CD4-positive, alpha-beta memory T cell (primary cell): Measurements from ENCODE around the gene MMP11. TPM values are rescaled to one million over a fixed set of nuclear protein-coding genes. Genes with fewer than 3 reads are reported as not detected.

Experiments
- CTCF ChIA-PET: fragments of 350-600 bp; sonication (Branson Sonifier 250); formaldehyde crosslinking; loops from one replicate; lab custom pipeline; 2021; ENCODE audit warnings: inconsistent platforms; ENCODE audit not compliant: partially characterized antibody; lab: Charles Lee
- POLR2A ChIA-PET: fragments of 350-600 bp; sonication (Branson Sonifier 250); formaldehyde crosslinking; loops from one replicate; lab custom pipeline; 2021; ENCODE audit not compliant: partially characterized antibody; lab: Charles Lee
- DNase-seq, 5 donors: peaks; one replicate each; pipeline versions ENCODE4 v3.0.0 to v3.0.0-alpha.2; 2020 to 2022; ENCODE audit warnings: mixed read lengths in 1 of 5
- H3K27ac ChIP-seq: one replicate; pipeline ENCODE4 v1.7.0; 2013; ENCODE audit warnings: low read depth, low read length
- H3K27me3 ChIP-seq: 2 replicates; pipeline ENCODE4 v1.7.0; 2013; ENCODE audit warnings: mild to moderate bottlenecking, low read length, moderate library complexity; ENCODE audit not compliant: insufficient read depth
- H3K36me3 ChIP-seq: 2 replicates; pipeline ENCODE4 v1.7.0; 2013; ENCODE audit warnings: mild to moderate bottlenecking, low read length, moderate library complexity; ENCODE audit not compliant: insufficient read depth
- H3K4me1 ChIP-seq: 2 replicates; pipeline ENCODE4 v1.7.0; 2013; ENCODE audit warnings: mild to moderate bottlenecking, low read length, moderate library complexity; ENCODE audit not compliant: insufficient read depth
- H3K4me3 ChIP-seq, 2 donors: one replicate each; pipeline ENCODE4 v1.7.0; 2013; ENCODE audit warnings: low read length in 2 of 2, mild to moderate bottlenecking in 1 of 2
- H3K9me3 ChIP-seq, 2 donors: one replicate each; pipeline ENCODE4 v1.7.0; 2013; ENCODE audit warnings: low read length in 2 of 2, control low read depth in 1 of 2; ENCODE audit not compliant: control insufficient read depth in 1 of 2
- H3K27ac Mint-ChIP-seq, 7 donors: one replicate each; pipeline ENCODE4 v1.8.0; 2020 to 2021; ENCODE audit warnings: mixed read lengths in 7 of 7, mild to moderate bottlenecking in 6 of 7, inconsistent platforms in 3 of 7, moderate library complexity in 3 of 7
- H3K27me3 Mint-ChIP-seq, 2 donors: one replicate each; pipeline ENCODE4 v1.8.0; 2020 to 2021; ENCODE audit warnings: mixed read lengths in 2 of 2
- H3K36me3 Mint-ChIP-seq, 2 donors: one replicate each; pipeline ENCODE4 v1.8.0; 2020 to 2021; ENCODE audit warnings: mixed read lengths in 2 of 2, inconsistent platforms in 1 of 2, mild to moderate bottlenecking in 1 of 2
- H3K4me1 Mint-ChIP-seq, 4 donors: one replicate each; pipeline ENCODE4 v1.8.0; 2020 to 2021; ENCODE audit warnings: mixed read lengths in 4 of 4, mild to moderate bottlenecking in 1 of 4
- H3K4me3 Mint-ChIP-seq, 8 donors: one replicate each; pipeline ENCODE4 v1.8.0; 2020 to 2021; ENCODE audit warnings: mixed read lengths in 8 of 8, mild to moderate bottlenecking in 7 of 8, moderate library complexity in 6 of 8, inconsistent platforms in 3 of 8
- H3K9me3 Mint-ChIP-seq, 8 donors: one replicate each; pipeline ENCODE4 v1.8.0; 2020 to 2021; ENCODE audit warnings: mixed read lengths in 8 of 8, mild to moderate bottlenecking in 5 of 8, inconsistent platforms in 3 of 8, moderate library complexity in 1 of 8
- intact Hi-C: fragments of 100-400 bp; cut with micrococcal nuclease; formaldehyde crosslinking; loops from one replicate; pipeline ENCODE4 v1.15.1; 2023
- polyA plus RNA-seq, 2 donors: library from polyadenylated mRNA; unstranded; fragments of 300-500 nt; fragmentation: Illumina TruSeq; gene quantifications; one replicate each; pipeline ENCODE4 v1.2.3, GENCODE V29; 2021
- total RNA-seq, 2 experiments: library from RNA; stranded (reverse); gene quantifications; one replicate each; pipeline ENCODE4 v1.2.3, GENCODE V29; 2021

Gene MMP11
- total and polyA plus RNA-seq, 4 experiments from 2014 or later, result 0.79 to 1.6 (median 1.1) TPM

DNA sequence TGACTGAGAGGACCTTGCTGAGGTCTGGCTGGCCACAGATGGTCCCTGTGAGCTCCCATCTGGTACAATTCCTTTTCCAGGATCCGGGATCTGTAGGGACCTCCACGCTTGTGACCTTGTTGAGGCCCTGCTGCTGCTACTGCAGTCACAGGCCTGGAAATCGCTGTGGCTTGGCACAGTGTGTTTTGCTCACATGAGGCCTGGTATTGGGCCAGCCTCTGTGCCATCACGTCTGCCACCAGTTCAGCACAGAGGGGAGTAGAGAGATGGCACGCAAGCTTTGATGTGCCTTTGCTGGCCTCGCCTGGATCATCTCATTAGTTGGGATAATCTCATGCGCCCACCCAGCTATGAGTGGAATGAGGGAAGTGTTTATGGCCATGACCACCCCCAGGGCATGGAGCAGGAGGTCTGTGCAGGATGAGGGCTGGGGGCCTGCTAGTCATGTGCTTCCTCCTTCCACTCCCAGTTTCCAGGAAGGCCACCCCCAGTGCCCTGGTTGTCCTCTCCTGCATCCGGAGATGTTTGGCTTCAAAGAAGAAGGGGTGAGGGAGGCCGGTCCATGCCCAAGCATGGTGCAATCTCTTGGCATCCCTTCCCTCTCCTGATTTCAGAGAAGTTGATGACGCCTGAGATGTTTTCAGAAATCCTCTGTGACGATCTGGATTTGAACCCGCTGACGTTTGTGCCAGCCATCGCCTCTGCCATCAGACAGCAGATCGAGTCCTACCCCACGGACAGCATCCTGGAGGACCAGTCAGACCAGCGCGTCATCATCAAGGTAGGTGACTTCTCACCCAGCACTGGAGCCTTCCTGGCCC, 43.7 kb downstream of the MMP11 start:
- POLR2A ChIA-PET, result no interaction called here
- Histone ChIP-seq H3K4me3 (no peak overlapping the region), H3K36me3 (peaks cover 29% of the 10 kb centered on the region), H3K27ac (no peak overlapping the region), H3K27me3 (no peaks in the 10 kb centered on the region), H3K4me1 (no peaks in the 10 kb centered on the region), H3K9me3 (no peaks in the 10 kb centered on the region)
- intact Hi-C loops, result no loop called here
- Mint-ChIP-seq H3K4me3 (no peak overlapping the region), H3K4me1 (peaks cover 0 to 3% (median 0%) of the 10 kb centered on the region in 4 donors), H3K9me3 (no peaks in the 10 kb centered on the region), H3K27ac (no peak overlapping the region), H3K27me3 (no peaks in the 10 kb centered on the region), H3K36me3 (peaks cover 41 to 63% of the 10 kb centered on the region in 2 donors)
- DNase-seq, result no peak
- CTCF ChIA-PET, result no interaction called here

GRCh38 chr22:23817146-23817545, 44.5 kb downstream of the MMP11 start:
- Histone ChIP-seq H3K27me3 (no peaks in the 10 kb centered on the region), H3K4me3 (no peak overlapping the region), H3K27ac (no peak overlapping the region), H3K9me3 (no peaks in the 10 kb centered on the region), H3K36me3 (peaks cover 35% of the 10 kb centered on the region), H3K4me1 (no peaks in the 10 kb centered on the region)
- Mint-ChIP-seq H3K4me3 (no peak overlapping the region), H3K4me1 (peaks cover 0 to 2% (median 0%) of the 10 kb centered on the region in 4 donors), H3K9me3 (no peaks in the 10 kb centered on the region), H3K36me3 (peaks cover 37 to 65% of the 10 kb centered on the region in 2 donors), H3K27me3 (no peaks in the 10 kb centered on the region), H3K27ac (peak overlapping the region in 1 of 7 donors; percentile 48)
- ChIA-PET CTCF (no interaction called here), POLR2A (no interaction called here)
- intact Hi-C loops, result no loop called here
- no peak for DNase-seq

DNA sequence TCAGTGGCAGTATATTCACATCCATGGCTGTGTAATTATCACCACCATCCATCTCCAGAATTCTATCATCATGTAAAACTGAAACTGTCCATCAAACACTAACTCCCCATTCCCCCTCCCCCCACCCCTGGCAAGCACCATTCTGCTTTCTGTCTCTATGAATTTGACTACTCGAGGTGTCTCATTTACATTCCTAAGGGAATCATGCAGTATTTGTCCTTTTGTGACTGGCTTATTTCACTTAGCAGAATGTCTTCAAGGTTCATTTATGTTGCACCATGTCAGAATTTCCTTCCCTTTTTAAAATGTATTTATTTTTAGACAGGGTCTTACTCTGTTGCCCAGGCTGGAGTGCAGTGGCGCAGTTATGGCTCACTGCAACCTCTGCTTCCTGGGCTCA, 45.9 kb downstream of the MMP11 start:
- POLR2A ChIA-PET, result no interaction called here
- Histone ChIP-seq H3K4me3 (no peak overlapping the region), H3K9me3 (no peaks in the 10 kb centered on the region), H3K27me3 (no peaks in the 10 kb centered on the region), H3K4me1 (no peaks in the 10 kb centered on the region), H3K27ac (no peak overlapping the region), H3K36me3 (peaks cover 47% of the 10 kb centered on the region)
- H3K4me3 Mint-ChIP-seq, result no peak overlapping the region
- no peaks in the 10 kb centered on the region for H3K27me3 Mint-ChIP-seq
- intact Hi-C loops, result no loop called here
- no peak overlapping the region for H3K27ac Mint-ChIP-seq
- no peaks in the 10 kb centered on the region for H3K9me3 Mint-ChIP-seq
- H3K4me1 Mint-ChIP-seq, result peaks cover 0 to 2% (median 0%) of the 10 kb centered on the region in 4 donors
- CTCF ChIA-PET, result no interaction called here
- H3K36me3 Mint-ChIP-seq, result peaks cover 44 to 68% of the 10 kb centered on the region in 2 donors
- DNase-seq, result no peak

DNA sequence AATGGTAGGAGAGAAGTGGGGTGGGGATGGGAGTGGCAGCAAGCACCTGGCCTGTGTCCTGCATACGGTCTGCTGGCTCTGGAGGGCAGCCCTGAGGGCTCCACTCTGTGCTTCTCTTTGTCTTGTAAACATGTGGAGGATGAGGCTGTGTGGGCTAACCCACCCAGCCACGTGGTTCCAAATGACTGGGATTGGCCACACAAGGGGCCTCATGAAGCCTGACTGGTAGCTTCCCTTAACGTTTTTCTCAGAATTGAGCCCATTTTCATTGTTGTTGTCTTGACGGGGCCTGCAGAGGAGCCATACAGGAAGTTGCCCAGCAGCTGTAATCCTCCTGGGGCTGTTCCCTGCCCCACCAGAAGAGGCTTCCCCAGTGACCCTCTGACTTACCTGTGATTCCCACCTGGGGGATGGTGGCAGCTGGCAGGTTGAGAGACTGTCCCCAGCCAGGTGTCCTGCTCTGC, 48.1 kb downstream of the MMP11 start:
- Mint-ChIP-seq H3K27ac (peak overlapping the region in 4 of 7 donors; percentile 25 to 48 (median 44)), H3K9me3 (no peaks in the 10 kb centered on the region), H3K4me3 (no peak overlapping the region), H3K27me3 (no peaks in the 10 kb centered on the region), H3K36me3 (peaks cover 47 to 72% of the 10 kb centered on the region in 2 donors), H3K4me1 (peaks cover 0 to 4% (median 3%) of the 10 kb centered on the region in 4 donors)
- peaks cover 69% of the 10 kb centered on the region for H3K36me3 ChIP-seq
- no peak overlapping the region for H3K27ac ChIP-seq
- H3K27me3 ChIP-seq, result no peaks in the 10 kb centered on the region
- ChIA-PET POLR2A (no interaction called here), CTCF (no interaction called here)
- no peak for DNase-seq
- intact Hi-C loops, result no loop called here
- H3K9me3 ChIP-seq, result no peaks in the 10 kb centered on the region
- no peaks in the 10 kb centered on the region for H3K4me1 ChIP-seq
- no peak overlapping the region for H3K4me3 ChIP-seq

DNA sequence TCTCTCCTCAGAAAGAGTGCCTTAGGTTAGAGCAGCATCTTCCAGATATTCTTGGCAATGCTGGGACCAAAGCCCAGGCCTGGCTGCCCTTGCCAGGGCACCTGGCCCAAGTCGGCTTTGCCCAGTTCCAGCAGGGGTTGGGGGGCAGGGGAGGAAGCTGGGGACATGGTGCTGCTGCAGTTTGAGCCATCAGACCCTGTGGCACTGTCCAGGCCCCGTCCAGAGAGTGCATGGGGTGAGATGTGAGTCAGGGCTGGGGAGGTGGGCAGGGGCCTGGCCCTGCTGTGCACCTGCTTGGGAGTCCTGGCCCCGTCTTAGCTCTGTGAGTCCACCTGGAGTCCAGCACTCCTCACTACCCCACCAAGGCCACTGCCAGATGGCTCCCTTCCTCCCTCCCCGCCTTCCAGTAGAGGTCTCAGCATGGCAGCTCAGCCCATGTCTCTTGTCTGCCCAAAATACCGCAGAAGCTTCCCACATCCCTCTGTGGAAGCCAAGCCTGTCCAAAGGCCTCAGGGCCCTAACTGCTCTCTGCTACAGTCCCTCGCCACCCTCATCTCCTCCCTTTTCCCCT, 49.5 kb downstream of the MMP11 start:
- no peak overlapping the region for H3K27ac ChIP-seq
- H3K4me1 ChIP-seq, result no peaks in the 10 kb centered on the region
- Mint-ChIP-seq H3K4me1 (peaks cover 2 to 5% (median 4%) of the 10 kb centered on the region in 4 donors), H3K4me3 (no peak overlapping the region), H3K9me3 (no peaks in the 10 kb centered on the region), H3K27me3 (no peaks in the 10 kb centered on the region), H3K36me3 (peaks cover 41 to 66% of the 10 kb centered on the region in 2 donors), H3K27ac (peak overlapping the region in 3 of 7 donors; percentile 2 to 77 (median 36))
- peaks cover 72% of the 10 kb centered on the region for H3K36me3 ChIP-seq
- no peaks in the 10 kb centered on the region for H3K9me3 ChIP-seq
- intact Hi-C loops, result no loop called here
- no peak overlapping the region for H3K4me3 ChIP-seq
- H3K27me3 ChIP-seq, result no peaks in the 10 kb centered on the region
- ChIA-PET POLR2A (interaction anchor here (1.4 kb wide), 1 partner anchor 35 kb away, joined by 4 read pairs; the partner anchor contains the start of gene SLC2A11), CTCF (interaction anchor here (0.6 to 1.7 kb wide), 2 partner anchors 11 to 25 kb away, joined by 3 read pairs; no protein-coding TSS in a partner anchor)
- DNase-seq, result no peak

DNA sequence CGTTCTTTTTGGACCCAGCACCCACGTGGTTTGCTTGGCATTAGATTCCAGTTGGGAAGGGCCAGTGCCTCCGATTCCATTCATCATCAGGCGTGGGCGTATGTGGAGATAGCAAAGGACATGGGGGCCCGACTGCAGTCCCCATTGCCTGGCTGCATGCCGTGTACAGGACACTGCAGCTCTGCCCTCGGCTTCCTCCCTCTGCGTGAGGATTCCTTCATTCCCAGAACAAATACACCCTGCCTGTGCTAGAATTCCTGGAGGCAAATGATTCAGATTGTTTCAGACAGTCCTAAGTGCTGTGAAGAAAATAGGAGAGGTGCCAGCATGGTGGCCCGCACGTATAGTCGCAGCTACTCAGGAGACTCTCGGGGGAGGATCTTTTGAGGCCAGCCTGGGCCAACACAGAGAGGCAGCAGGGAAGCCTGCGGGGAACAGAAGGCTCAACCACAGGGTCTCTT, 50.7 kb downstream of the MMP11 start:
- intact Hi-C loops, result no loop called here
- Mint-ChIP-seq H3K4me3 (no peak overlapping the region), H3K9me3 (no peaks in the 10 kb centered on the region), H3K27ac (peak overlapping the region in 3 of 7 donors; percentile 9 to 81 (median 68)), H3K27me3 (no peaks in the 10 kb centered on the region), H3K4me1 (peaks cover 2 to 5% (median 4%) of the 10 kb centered on the region in 4 donors), H3K36me3 (peaks cover 42 to 64% of the 10 kb centered on the region in 2 donors)
- no peaks in the 10 kb centered on the region for H3K9me3 ChIP-seq
- H3K4me3 ChIP-seq, result no peak overlapping the region
- peaks cover 74% of the 10 kb centered on the region for H3K36me3 ChIP-seq
- H3K27me3 ChIP-seq, result no peaks in the 10 kb centered on the region
- no peak for DNase-seq
- CTCF ChIA-PET, result interaction anchor here (1.7 kb wide), 1 partner anchor 12 kb away, joined by 3 read pairs; no protein-coding TSS in a partner anchor
- no peaks in the 10 kb centered on the region for H3K4me1 ChIP-seq
- POLR2A ChIA-PET, result interaction anchor here (1.4 kb wide), 1 partner anchor 34 kb away, joined by 4 read pairs; the partner anchor contains the start of gene SLC2A11
- H3K27ac ChIP-seq, result no peak overlapping the region
